WTC11 (cell line): ENCODE measurements around the gene ELMO1. TPM values are rescaled to one million over a fixed set of nuclear protein-coding genes. Genes with fewer than 3 reads are reported as not detected.

Source experiments
- ATAC-seq: fragments of 200-7000 bp; cut with Tn5 transposase; 2 replicates; pipeline ENCODE4 v1.10.0; 2021; ENCODE audit warnings: mild to moderate bottlenecking, moderate library complexity
- CTCF ChIA-PET: fragments of 300-600 bp; sonication (Branson Sonifier 250); formaldehyde crosslinking; loops from one replicate; lab custom pipeline; 2021; ENCODE audit warnings: antibody characterized with exemption; lab: Charles Lee
- POLR2A ChIA-PET: fragments of 350-600 bp; sonication (Branson Sonifier 250); formaldehyde crosslinking; loops from one replicate; lab custom pipeline; 2021; ENCODE audit warnings: antibody characterized with exemption; lab: Charles Lee
- DNase-seq: peaks from one replicate; pipeline ENCODE4 v3.0.0; 2021; ENCODE audit warnings: low spot score
- H3K27ac Mint-ChIP-seq: 2 replicates; pipeline ENCODE4 v1.8.0; 2021; ENCODE audit warnings: mixed read lengths
- H3K27me3 Mint-ChIP-seq: 2 replicates; pipeline ENCODE4 v1.8.0; 2021; ENCODE audit warnings: low read depth, mild to moderate bottlenecking, moderate library complexity, mixed read lengths
- H3K36me3 Mint-ChIP-seq: 2 replicates; pipeline ENCODE4 v1.8.0; 2021; ENCODE audit warnings: mixed read lengths
- H3K4me1 Mint-ChIP-seq: 2 replicates; pipeline ENCODE4 v1.8.0; 2022; ENCODE audit warnings: mixed read lengths
- H3K4me3 Mint-ChIP-seq: 2 replicates; pipeline ENCODE4 v1.8.0; 2021; ENCODE audit warnings: mild to moderate bottlenecking, moderate library complexity, mixed read lengths
- H3K9me3 Mint-ChIP-seq: 2 replicates; pipeline ENCODE4 v1.8.0; 2021; ENCODE audit warnings: mixed read lengths
- AFF4 ChIP-seq: sonication (generic); formaldehyde crosslinking; IDR thresholded peaks from 2 replicates; pipeline ENCODE4 v1.8.1; 2023; ENCODE audit warnings: mild to moderate bottlenecking, missing genetic modification reagents, borderline replicate concordance
- E2F5 ChIP-seq: sonication (generic); formaldehyde crosslinking; IDR thresholded peaks from 2 replicates; pipeline ENCODE4 v1.8.1; 2022; ENCODE audit warnings: mild to moderate bottlenecking, moderate library complexity, missing genetic modification reagents
- ELF4 ChIP-seq: sonication (generic); formaldehyde crosslinking; IDR thresholded peaks from 2 replicates; pipeline ENCODE4 v1.8.1; 2022; ENCODE audit warnings: low read depth, mild to moderate bottlenecking, moderate library complexity, missing genetic modification reagents
- ESRRA ChIP-seq: sonication (generic); formaldehyde crosslinking; IDR thresholded peaks from 2 replicates; pipeline ENCODE4 v1.8.1; 2022; ENCODE audit warnings: mild to moderate bottlenecking, missing genetic modification reagents, borderline replicate concordance
- FOXP4 ChIP-seq: sonication (generic); formaldehyde crosslinking; IDR thresholded peaks from 2 replicates; pipeline ENCODE4 v1.8.0; 2022; ENCODE audit warnings: mild to moderate bottlenecking, missing genetic modification reagents
- HMGXB4 ChIP-seq: sonication (generic); formaldehyde crosslinking; IDR thresholded peaks from 2 replicates; pipeline ENCODE4 v1.8.1; 2023; ENCODE audit warnings: mild to moderate bottlenecking, moderate library complexity, missing genetic modification reagents
- STAT6 ChIP-seq: sonication (generic); formaldehyde crosslinking; conservative IDR thresholded peaks from 2 replicates; pipeline ENCODE4 v1.8.1; 2023; ENCODE audit warnings: mild to moderate bottlenecking, low read depth, missing genetic modification reagents, moderate library complexity
- TEAD4 ChIP-seq: sonication (generic); formaldehyde crosslinking; IDR thresholded peaks from 2 replicates; pipeline ENCODE4 v1.8.0; 2022; ENCODE audit warnings: mild to moderate bottlenecking, missing genetic modification reagents
- USF1 ChIP-seq: sonication (generic); formaldehyde crosslinking; IDR thresholded peaks from 2 replicates; pipeline ENCODE4 v1.8.0; 2022; ENCODE audit warnings: mild to moderate bottlenecking, missing genetic modification reagents
- ZNF219 ChIP-seq: sonication (generic); formaldehyde crosslinking; IDR thresholded peaks from 2 replicates; pipeline ENCODE4 v1.8.0; 2023; ENCODE audit warnings: missing genetic modification reagents, mild to moderate bottlenecking, borderline replicate concordance
- ZNF396 ChIP-seq: fragments of 250-450 bp; sonication (Bioruptor Pico); IDR thresholded peaks from 2 replicates; pipeline ENCODE4 v1.8.0; 2021; ENCODE audit warnings: mild to moderate bottlenecking, moderate library complexity, borderline replicate concordance
- ZSCAN18 ChIP-seq: fragments of 250-450 bp; sonication (Bioruptor Pico); IDR thresholded peaks from 2 replicates; pipeline ENCODE4 v2.1.2; 2022; ENCODE audit warnings: mild to moderate bottlenecking, moderate library complexity
- total RNA-seq: library from RNA; stranded (reverse); gene quantifications from 3 replicates; pipeline ENCODE4 v1.2.3, GENCODE V29; 2021

The ELMO1 gene
- total RNA-seq, 1 experiment from 2014 or later = 19.4 TPM

- Mint-ChIP-seq H3K27me3 (no peaks in the 10 kb centered on the region), H3K36me3 (no peaks in the 10 kb centered on the region), H3K9me3 (no peaks in the 10 kb centered on the region), H3K4me1 (peaks cover 3% of the 10 kb centered on the region), H3K27ac (no peak overlapping the region), H3K4me3 (no peak overlapping the region)
- ChIA-PET POLR2A (no interaction called here), CTCF (no interaction called here)
- no peak for DNase-seq
- no peak for ATAC-seq
- TF ChIP-seq HMGXB4 (CRISPR knock-in tag) = no peak
- no peak for TF ChIP-seq E2F5 (CRISPR knock-in tag)
These were observed 520.4 kb downstream of the ELMO1 start for GRCh38 chr7:36928311-36928710.

GRCh38 chr7:36925691-36926090 is 523.0 kb downstream of the ELMO1 start:
- POLR2A ChIA-PET = no interaction called here
- peaks cover 13% of the 10 kb centered on the region; the same call in 1 of the 2 replicates for H3K4me1 Mint-ChIP-seq
- peak overlapping the region; percentile 5; the same call in 1 of the 2 replicates for H3K27ac Mint-ChIP-seq
- H3K9me3 Mint-ChIP-seq = peaks cover 9% of the 10 kb centered on the region
- H3K27me3 Mint-ChIP-seq = no peaks in the 10 kb centered on the region
- H3K36me3 Mint-ChIP-seq = peaks cover 3% of the 10 kb centered on the region; the same call in 1 of the 2 replicates
- H3K4me3 Mint-ChIP-seq = no peak overlapping the region
- DNase-seq = no peak
- no peak for TF ChIP-seq ZNF219
- no peak for TF ChIP-seq AFF4 (CRISPR knock-in tag)
- TF ChIP-seq ELF4 (CRISPR knock-in tag) = no peak
- no peak for TF ChIP-seq ESRRA
- TF ChIP-seq FOXP4 (CRISPR knock-in tag) = no peak
- TF ChIP-seq STAT6 = no peak
- no peak for TF ChIP-seq ZNF396 (CRISPR knock-in tag)
- TF ChIP-seq TEAD4 = no peak
- TF ChIP-seq USF1 (CRISPR knock-in tag) = no peak
- no peak for TF ChIP-seq ZSCAN18 (CRISPR knock-in tag)
- CTCF ChIA-PET = no interaction called here
- no peak for ATAC-seq
